NCI-H774 (cell line): ENCODE results near the gene BIN1.

Experiments used
- DNase-seq: peaks from one replicate; lab custom pipeline; 2025; lab: John Stamatoyannopoulos, UW

The BIN1 gene, protein sequence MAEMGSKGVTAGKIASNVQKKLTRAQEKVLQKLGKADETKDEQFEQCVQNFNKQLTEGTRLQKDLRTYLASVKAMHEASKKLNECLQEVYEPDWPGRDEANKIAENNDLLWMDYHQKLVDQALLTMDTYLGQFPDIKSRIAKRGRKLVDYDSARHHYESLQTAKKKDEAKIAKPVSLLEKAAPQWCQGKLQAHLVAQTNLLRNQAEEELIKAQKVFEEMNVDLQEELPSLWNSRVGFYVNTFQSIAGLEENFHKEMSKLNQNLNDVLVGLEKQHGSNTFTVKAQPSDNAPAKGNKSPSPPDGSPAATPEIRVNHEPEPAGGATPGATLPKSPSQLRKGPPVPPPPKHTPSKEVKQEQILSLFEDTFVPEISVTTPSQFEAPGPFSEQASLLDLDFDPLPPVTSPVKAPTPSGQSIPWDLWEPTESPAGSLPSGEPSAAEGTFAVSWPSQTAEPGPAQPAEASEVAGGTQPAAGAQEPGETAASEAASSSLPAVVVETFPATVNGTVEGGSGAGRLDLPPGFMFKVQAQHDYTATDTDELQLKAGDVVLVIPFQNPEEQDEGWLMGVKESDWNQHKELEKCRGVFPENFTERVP

GRCh38 chr2:127106991-127107621 is at the start of gene BIN1:
BIN1 (minus strand) TSS chr2:127107154; CDS start chr2:127106943, 211 bp downstream.
- DNase-seq = peak; percentile 83

DNA sequence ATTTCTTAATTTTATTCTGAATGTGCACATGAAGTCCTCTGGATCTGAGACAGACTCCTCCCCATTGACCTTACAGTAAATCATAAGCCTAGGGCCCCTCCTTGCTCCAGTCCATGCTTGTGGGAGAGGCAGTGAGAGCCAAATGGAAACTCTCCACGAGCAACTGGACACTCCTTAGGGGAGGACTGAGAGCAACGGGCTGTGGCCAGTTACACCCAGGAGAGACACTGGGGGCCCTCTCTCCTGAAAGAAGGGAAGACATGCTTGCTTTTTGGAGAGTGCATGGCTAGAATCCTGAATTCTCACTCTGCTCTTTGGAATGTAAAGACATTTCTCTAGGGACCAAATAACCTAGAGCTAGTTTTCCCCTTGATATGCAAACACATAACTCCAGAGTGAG is 49.0 kb upstream of the BIN1 start:
- DNase-seq = no peak

DNA sequence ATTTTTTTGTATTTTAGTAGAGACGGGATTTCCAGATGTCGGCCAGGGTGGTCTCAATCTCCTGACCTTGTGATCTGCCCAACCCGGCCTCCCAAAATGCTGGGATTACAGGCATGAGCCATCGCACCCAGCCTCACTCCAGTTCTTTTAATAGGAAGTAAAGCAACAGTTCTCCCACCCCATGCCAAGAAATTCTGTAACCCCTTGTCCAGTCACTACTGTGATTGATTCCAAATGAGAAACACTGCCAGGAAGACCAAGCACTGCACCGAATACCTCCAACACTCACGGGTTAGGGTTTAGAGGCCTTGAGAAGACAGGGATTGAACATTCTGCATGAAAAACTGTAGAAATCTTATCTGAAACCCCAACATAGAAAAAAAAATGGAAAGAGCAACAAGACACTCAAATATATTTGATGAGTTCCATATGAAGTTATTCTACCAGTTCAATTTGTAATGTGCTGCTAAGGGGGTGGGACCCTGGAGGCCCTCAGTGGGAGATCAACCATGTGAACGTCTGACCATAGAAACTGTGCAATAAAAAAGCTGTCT is 48.2 kb upstream of the BIN1 start:
- DNase-seq = no peak

- DNase-seq = no peak
Measured at GRCh38 chr2:127154396-127154795, 47.4 kb upstream of the BIN1 start.

DNA sequence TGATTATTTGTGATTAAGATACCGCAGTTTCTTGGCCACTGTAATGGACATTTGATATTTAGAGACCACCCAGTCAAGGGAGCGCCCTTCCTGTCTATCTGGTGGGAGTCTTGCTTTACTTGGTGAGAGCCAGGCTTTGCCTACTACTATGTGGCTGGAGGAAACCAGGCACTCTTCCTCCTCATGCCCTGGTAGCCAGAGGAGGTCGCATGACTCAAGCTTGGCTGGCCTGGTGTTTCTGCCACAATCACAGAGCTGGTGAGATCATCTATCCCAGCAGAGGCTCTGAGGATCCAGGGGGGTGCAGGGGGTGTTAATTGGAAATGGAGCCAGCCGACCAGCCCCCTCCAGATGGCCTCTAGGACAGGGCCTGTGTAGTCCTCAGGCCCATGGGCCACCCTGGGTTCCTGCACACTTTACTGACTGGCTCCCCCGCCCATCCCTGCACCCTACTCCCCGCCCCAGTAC is 46.8 kb upstream of the BIN1 start:
- DNase-seq = no peak

DNA sequence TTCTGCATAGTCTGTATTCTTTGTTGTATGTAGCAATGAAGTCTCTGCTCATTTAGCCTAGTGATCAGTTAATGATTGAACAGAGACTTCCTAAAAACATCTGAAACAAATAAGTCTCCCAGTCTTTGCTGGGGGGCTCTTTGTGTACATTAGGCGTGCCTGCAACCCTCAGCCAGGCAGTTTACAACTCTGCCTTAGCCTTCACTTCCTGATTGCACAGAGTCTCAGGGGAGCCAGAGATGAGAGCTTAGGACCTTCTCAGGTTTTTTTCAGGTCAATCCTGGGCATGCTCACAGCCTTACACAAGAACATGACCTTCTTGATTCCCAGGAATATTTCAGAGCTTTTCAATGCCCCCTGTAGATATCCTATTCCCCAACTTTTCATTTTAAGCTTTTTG is 44.0 kb upstream of the BIN1 start:
- no peak for DNase-seq

DNA sequence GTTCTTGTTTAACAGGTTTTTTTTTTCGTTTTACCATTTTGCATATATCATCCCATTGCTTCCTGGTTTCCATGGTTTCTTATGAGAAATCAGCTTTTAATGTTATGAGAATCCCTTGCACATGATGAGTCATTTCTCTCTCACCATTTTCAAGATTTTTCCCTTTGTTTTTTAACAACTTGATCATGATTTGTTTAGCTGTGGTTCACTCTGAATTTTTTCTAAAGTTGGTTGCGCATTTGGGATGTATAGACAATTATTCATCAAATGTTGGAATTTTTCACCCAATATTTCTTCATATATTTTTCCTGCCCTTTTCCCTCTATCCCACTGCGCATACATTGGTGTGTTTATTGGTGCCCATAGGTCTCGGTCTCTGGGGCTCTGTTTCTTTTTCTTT is 42.4 kb upstream of the BIN1 start:
- DNase-seq = no peak

GRCh38 chr2:127146820-127147502 is 40.0 kb upstream of the BIN1 start:
- no peak for DNase-seq

GRCh38 chr2:127146071-127146725 is 39.2 kb upstream of the BIN1 start:
- no peak for DNase-seq

DNA sequence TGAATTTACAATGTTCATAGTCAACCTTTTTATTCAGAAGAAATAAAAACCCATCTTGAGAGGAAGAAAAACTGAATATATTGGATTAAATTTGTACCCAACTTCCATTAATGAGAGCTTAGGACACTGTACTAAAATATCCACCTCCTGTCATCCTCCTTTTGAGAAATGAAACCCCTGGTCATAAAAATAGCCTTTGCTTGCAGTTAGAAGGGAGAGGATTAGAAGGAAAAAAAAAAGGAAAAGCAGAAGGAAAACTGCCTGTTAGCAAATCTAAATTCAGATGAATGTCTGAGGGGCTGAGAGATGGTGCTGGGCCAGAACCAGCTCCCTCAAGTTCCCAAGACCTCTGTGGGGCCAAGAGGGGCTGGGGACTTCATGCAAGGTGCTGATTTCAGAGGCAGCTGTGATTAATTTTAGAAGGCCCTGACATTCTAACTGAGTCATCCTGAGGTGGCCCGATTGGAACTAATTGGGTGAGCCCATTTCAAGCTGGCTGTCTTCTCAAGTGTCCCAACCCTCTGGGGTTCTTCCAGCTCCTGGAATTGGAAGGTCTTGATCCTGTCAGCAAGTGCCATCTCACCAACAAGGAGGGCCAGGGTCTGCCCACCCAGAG is 38.4 kb upstream of the BIN1 start:
- DNase-seq = no peak

DNA sequence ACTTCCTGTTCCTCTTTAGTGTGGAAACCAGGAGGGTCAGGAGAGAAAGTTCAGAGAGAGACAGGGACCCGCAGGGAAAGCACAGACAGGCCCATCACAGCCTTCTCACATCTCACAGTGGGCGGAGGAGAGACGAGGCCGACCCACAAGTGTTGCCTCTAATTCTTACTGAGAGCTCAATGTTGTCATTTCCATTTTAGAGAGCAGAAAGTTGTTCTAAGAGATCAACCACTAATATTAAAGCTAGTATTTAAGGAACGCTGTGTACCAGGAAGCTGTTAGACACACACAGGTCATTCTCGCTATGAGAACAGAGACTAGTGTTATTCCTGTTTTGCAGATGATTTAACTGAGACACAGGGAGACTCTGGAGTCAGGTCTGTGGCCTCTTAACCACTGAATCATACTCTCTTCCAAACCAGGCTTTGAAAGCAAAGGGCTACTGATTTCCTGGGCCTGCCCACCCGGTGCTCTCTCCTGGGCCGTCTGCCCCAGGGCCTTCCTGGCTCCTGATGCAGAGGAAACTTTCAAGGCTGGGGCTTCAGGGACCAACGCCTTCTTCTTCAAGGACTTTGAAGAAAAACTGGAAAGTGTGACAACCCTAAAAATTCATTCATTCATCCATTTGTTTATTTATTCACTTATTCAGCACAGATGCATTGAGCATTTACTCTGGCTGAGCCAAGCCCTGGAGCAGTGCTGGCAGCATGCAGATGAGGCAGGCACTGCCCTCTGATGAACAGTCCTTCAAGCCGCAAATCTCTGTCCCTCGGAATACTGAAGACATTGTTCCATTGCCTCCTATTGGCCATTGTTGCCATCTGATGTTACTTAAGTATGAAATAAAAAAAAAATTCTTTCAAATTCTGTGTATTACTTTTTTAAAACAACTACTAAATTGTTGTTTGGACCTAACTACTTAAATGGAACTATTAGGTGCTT is 37.2 kb upstream of the BIN1 start:
- DNase-seq = no peak

GRCh38 chr2:127142663-127143630 is 36.0 kb upstream of the BIN1 start:
- no peak for DNase-seq

GRCh38 chr2:127140538-127140937 is 33.6 kb upstream of the BIN1 start:
- DNase-seq = no peak

GRCh38 chr2:127139766-127140165 is 32.8 kb upstream of the BIN1 start:
- DNase-seq = no peak

DNA sequence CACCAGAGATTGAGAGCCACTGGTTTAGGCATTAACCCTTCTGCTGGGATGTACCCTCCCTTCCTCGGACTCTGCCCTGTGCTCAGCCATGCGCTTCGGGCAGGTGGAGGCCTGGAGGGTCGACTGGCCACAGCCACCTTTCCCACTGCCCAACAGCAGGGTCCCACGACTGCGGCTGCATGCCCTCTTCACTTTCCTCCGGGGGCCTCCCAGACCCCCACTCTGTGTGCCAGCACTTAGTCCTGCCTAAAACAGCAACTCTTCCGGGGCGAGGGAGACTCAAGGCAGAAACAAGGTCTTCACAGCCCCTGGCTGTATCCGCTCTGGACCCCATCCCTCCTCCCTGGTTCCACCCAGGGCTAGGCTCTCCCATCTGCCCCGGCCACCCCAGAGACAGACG is 31.3 kb upstream of the BIN1 start:
- DNase-seq = no peak

- DNase-seq = no peak
Measured at GRCh38 chr2:127137741-127138140, 30.8 kb upstream of the BIN1 start.

DNA sequence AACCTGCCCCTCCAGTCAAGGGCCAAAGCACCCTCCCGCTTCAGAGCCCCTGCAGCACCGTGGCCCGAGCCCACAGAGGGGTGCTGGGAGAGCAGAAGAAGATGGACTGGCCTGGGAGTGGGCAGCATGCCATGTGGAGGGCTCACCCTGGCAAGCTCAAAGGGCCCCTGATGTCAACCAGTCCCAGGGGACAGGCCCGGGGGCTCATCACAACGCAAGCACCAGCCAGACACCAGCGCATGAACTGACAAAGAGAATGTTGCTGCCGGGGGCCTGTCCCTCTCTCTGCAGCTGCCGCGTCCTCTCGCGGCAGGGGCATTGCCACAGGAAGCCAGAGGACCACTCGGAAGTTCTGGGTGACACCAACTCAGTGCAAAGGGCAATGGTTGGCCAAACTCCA is 30.3 kb upstream of the BIN1 start:
- DNase-seq = no peak

DNA sequence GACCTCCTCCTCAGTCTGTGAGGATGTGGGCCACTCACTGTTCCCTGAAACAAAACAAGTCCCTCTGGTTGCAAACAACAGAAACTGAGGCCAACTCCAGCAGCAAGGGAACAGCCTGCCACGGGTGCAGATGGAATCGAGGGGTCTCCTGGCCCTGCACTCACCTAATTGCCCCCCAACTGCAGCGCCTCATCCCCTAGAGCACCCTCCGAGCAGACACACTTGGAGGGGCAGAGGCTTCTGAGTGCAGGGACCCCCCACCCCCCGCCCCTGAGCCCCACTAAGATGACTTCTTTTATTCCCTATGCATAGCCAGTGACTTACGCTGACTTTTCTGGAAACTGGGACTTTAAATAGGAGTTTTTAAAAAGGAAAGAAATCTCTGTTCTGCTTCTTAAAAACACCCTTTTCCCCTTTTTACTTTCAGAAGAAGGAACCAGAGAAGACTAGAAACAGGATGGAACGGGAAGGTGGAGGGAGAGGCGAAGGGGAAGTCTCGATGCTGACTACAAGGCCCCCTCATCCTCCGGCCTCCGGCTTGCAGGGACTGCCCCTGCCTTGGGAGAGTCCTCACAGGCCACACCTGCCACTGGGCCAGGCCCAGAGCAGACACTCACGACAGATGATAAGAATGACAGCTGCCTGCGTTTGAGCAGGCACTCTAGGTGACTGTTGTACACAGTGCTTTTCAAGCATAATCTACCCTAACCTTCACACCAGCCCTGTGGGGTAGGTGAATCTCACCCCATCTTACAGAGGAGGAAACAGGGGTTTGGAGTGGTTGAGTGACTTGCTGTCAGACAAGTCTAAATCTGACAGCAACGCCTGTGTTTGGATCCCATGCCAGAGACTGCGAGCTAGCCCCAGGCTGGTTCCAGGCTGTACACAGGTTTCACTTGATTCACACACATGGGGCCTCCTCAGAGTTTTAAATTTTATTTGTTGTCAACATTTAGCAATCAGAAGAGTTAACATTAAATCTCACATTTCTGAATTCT is 28.2 kb upstream of the BIN1 start:
- no peak for DNase-seq
